DMS114 treated with DMSO at 0.1 percent for 48 hours (cell line): ENCODE measurements around the gene AGAP1.
A peak's percentile ranks its signal among the peaks of the same experiment; 100 is the strongest.

Source experiments
- DNase-seq: peaks from one replicate; lab custom pipeline; 2025; ENCODE audit not compliant: unreplicated experiment; lab: John Stamatoyannopoulos, UW

AGAP1 gene

DNA sequence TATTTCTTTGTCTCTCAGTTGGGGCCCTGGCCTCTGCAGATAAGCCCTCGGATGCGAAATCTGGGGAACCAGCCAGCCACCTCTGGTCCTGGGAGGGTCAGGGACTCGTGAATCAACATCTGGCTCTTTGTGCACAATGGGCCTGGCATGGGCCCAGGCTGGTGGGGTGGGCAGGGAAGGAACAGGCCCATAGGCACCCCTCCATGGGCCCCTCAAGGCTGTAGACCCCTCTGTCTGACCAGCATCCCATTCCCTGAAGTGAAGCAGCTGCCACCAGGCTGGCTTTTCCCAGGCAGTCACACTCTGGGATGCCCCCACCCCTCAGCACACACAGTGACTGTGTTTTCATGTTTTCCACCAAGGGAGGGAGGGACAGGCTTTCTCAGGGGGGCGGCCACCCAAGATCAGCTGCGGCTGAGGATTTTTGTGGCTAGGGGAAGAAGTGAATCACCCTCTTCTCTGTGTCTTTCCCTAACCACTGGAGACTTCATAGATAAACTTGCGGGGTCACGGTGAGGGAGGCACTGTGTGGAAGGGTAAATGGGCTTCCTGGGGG lies 166.0 kb downstream of the AGAP1 start:
- no peak for DNase-seq

DNA sequence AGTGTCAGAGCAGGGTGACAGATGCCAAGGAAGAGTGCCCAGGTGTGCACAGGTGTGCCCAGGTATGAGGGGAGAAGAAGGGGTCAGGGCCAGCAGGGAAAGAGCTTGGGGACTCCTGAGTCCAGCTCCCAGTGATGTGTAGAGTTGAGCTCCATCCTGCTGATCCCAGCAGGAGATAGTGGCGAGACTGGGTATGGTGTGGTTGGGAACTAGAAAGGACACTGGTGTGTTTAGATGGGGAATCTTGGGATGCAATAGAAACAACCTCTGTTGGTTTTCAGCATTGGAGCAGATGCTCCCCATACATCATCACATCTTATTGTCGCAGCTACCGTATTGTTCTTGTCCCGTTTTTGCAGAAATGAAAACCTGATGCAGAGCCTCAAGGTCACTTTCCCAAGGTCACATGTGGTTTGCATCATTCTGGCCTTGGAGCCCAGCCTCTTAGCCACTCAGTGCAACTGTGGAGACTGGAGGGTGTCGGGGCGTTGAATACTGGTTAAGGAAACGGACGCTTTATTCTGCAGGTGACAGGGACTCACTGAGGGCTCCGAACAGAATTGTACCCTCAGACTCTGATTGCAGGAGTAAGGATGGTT lies 166.7 kb downstream of the AGAP1 start:
- no peak for DNase-seq

DNA sequence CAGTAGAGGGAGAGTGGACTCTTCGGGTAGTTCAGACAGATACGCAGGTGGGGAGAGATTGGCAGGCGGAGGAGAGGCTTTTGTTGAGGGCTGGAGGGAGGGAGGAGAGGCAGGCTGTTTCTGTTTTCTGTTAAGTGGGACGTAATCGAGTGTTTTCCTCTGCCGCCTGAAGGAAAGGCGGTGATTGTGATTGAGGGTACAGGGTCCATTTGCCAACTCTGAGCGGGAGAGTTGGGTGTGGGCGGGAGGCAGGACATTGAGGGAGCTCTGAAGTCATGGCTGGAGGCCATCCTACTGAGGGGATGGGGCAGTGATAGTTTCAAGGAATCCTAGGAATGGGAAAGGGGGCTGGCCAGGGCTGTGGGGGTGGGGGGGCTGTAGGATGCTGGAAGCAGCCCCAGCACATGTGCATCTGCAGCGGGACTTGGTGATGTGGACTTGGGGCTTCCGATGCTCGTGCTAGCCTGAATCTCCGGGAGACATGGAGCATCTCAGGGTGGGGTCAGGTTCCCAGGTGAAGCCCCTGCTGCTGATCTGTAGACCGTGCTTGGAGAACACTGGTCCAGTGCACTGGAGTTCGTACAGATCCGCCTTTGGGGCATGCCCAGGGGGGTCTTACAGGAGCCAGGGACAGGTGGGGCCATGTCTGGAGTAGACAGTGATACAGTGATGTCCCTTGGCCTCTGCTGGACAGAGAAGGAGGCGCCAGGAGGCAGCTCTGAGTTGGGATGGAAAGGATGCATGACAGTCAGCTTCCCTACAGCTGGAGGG lies 167.5 kb downstream of the AGAP1 start:
- no peak for DNase-seq

DNA sequence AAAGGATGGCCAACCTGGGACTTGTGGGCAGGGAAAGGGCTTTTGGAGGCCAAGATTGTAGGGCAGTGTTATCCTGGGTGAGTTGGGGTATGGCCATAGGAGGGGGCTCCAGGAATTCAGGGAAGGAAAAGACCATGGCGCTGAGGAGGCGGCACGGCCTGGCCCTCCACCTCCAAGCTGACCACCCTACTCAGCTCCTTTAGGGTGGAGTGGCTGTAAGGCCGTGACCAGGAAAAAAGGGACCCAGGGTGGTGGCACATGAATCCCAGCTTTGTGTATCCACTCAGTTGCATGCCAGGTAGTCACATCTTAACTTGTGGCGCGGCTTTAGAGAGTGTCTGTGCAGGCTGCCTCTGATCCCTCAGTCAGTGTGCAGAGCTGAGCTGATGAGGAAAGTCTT lies 168.1 kb downstream of the AGAP1 start:
- no peak for DNase-seq

DNA sequence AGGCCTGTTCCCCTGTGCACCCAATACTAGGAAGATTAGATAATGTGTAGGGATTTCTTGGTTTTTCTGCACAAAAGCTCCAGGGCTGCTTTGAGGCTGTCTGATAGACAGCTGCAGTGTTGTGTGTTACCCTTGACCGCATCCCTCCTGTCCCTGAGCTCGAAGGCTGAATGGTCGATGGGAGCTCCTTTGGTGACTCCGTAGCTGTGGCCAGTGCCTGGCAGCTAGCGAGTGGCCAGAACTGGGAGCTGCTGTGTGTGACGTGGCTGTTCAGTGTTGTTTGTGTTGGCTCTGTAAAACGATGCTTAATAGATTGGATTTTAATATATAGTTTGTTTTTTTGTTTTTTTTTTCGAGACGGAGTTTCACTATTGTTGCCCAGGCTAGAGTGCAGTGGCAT lies 170.0 kb downstream of the AGAP1 start:
- no peak for DNase-seq

DNA sequence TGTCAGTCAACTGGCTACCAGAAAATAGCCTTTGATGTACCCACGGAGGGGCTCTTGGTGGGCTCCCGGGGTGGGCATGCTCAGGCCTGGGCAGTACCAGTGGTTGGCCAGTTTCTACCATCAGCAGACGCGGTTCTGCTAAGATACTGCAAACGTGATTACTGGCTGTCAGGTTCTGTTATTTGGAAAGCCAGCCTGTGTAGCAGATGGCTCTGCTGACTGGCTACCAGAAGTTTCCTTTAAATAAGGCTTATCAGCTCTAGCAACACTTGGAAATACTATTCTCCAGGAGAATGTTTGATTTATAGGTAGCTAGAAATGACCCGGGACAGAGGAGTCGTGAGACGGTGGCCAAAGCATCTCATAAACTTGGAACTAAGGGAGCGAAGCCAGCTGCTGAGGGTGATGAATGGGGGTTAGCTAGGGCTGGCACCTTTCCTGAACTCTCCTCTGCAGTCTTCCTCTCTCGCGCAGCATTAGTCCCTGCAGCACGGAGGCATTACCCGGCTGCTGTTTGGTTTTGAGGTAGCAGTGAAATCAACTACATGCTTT lies 171.9 kb downstream of the AGAP1 start:
- no peak for DNase-seq

DNA sequence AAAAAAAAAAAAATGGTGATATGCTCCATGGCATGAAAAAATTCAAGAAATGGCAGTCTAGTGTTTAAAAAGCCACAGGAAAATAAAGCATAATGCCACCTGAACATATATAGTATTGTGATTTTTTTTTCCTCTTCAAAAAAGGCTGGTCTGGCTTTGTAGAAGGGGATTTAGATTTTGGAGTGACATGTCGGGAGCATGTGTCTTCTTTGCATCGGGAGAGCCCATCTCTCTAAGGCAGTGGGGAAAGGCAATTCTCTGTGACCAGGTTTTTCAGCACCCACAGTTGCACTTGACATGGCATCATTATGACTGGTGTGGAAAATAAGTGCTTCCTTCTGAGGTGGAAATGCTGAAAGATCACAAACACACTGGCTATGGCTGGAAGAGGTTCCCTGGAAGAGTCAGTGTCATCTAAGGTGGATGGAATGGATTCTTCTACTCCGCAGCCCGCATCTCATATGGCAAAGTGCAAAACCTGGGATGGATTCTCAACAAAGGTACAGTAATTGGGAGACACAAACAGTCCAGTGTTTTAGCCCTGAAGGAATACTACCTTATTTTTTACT lies 172.5 kb downstream of the AGAP1 start:
- peak; percentile 66 for DNase-seq

DNA sequence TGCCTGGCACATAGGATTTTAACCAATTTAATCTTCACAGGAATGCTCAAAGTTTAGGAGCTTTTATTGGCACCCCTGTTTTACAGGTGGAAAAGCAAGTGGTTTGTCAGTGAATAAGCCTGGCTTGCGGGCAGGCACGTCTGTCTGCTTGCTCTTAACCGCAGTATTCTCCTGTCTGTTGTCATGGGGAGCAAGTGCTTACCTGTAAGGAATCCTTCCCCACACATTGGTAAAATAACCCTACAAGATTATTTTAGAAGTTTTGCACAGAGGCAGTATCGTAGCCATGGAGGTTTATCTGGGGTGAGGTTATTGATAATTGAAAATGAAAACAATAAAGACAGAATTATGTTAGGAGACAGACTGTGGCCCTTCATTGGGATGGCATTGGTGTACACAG lies 174.9 kb downstream of the AGAP1 start:
- DNase-seq = no peak

DNA sequence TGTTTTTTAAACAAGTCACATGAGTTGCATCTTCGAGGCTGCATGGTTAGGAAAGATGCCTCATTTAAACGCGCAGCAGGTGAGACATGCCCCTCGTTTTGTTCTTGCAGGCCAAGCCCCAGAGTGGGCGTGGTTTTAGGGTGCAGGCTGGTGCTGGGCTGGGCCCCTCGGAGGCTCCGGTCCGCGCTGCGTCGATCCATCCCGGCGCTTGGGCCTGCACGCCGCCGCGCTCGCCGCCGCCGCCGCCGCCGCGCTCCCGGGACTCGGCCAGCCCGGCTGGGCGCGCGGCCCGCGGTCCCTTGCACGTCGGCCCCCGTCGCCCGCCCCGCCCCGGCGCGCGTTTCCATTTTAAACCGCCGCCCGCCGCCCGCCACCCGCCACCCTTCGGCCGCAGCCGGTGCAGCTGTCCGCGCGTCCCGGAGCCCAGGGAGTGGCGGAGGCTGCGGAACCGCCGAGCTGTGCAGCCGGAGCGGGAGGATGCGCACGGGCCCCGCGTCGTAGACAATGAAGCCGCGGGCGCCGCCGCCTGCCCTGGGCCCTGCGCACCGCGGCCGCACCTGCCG lies 175.5 kb downstream of the AGAP1 start:
- DNase-seq = peak; percentile 37

DNA sequence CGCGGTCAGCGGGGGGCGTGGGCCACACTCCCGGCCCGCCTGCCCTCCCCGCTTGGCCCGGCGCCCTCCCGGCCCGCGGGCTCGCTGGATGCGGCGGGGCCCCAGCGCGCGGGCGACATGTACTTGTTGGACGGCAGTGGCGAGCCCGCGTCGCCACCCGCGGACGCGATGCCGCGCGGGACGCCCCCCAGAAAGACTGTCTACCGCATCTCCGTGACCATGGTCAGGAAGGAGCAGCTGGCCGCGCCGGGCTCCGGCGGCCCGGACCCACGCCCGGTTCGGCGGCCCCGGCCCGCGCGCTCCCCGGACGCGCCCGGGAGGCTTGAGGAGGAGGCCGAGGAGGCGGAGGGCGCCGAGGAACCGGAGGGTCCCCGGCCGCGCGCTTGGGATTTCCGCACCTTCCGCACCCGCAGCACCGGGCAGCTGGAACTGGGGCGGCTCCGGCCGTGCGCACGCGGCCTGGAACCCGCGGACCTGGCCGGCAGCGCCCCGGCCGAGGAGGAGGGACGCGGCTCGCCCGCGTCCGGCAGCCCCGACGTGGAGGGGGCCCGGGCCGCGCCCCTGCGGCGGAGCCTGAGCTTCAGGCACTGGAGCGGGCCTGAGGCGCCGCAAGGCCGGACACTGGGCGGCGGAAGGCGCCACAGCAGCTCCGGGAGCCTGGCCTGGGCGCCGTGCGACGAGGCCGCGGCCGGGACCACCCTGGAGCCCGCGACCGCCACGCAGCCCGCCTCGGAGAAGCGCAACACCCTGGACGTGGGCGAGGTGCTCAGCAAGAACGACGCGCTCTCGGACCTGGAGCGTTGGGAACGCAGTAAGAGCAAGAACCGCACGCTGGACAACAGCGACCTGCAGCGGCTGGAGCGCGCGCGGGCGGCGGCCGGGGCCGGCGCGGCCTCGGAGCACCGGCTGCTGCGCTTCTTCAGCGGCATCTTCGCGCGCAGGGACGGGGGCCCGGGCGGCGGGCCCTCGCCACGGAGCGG lies 176.4 kb downstream of the AGAP1 start:
- no peak for DNase-seq

DNA sequence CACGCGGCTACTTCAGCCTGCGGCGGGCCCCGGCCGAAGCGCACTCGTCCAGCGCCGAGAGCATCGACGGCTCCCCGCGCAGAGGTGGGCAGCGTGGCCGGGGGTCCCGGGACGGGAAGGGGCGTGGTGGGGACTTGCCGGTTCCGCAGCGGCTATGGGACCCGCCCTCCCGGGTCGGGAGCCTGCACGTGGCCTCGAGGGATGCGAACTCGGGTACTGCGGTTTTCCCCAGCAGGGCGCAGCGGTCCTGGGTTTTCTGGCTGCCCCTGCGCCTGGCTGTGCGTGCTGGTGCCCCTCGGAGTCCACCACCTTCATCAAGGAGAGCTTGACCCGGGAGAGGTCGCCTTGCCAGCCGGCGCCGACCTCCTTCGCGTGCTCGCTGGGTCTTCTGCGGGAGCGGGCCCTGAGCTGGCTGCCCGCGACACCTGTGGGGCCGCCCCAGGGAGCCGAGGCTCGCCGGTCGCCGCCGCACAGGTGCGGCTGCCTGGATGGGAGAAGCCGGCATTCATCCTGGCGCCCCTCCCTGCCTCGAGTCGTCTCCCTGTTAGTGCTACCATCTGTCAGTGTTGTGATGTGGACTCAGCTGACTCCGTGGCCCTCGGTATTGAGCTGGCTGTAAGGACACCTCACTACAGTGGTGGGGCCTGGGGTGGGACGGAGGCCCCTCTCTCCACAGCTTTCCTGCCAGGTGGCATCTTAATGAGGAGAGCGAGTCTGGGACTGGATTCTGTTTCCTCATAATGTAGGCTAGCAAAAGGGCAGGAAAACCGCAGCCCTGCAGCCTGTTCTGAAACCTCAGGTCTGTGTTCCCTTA lies 177.3 kb downstream of the AGAP1 start:
- no peak for DNase-seq

DNA sequence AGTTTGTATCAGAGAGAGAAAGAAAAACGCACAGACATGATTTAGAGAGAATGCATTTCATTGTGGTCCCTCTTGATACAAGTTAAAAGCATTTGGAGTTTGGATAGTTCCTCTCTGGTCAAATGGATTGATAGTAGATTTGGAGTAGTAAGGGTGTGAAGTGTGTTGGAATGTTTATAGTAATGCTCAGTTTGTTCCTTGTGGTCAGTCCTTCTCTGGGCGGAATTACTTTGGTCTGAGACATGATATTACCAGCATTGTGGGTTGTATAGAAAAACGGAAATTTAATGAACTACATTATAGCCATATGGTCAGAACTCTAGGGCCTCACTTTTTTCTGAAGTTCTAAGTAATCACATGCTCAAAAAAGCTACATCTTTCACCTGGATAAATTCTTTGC lies 178.9 kb downstream of the AGAP1 start:
- no peak for DNase-seq

DNA sequence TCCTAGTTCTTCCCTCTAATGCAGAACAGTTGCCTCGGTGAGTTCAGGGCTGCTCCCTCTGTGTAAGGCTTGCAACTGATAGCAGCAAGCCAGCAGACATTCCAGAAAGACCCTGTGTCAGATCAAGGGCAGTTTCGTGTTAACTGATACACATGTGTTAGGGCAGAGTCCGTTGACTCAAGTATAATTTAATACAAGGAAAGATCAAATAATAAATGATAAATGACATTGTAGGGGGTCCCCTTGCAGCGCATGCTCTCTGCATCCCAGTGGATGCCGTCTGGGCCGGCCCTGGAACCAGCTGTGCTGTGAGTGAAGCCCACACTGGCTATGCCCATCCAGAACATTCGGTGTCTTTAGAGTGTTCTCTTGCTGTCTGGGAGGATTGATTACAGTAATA lies 180.3 kb downstream of the AGAP1 start:
- DNase-seq = no peak

DNA sequence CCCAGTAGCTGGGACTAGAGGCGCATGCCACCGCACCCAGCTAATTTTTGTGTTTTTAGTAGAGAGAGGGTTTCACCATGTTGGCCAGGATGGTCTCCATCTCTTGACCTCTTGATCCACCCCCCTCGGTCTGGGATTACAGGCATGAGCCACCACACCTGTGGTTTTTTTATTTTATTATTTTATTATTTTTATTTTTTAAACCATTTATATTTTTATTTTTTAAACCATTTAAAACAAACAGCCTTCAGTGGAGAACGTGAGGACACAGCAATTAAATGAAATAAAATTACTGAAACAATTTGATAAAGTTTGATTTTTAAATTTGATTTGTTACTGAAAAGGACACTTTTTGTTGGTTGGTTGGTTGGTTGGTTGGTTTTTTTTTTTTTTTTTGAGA lies 181.0 kb downstream of the AGAP1 start:
- no peak for DNase-seq

DNA sequence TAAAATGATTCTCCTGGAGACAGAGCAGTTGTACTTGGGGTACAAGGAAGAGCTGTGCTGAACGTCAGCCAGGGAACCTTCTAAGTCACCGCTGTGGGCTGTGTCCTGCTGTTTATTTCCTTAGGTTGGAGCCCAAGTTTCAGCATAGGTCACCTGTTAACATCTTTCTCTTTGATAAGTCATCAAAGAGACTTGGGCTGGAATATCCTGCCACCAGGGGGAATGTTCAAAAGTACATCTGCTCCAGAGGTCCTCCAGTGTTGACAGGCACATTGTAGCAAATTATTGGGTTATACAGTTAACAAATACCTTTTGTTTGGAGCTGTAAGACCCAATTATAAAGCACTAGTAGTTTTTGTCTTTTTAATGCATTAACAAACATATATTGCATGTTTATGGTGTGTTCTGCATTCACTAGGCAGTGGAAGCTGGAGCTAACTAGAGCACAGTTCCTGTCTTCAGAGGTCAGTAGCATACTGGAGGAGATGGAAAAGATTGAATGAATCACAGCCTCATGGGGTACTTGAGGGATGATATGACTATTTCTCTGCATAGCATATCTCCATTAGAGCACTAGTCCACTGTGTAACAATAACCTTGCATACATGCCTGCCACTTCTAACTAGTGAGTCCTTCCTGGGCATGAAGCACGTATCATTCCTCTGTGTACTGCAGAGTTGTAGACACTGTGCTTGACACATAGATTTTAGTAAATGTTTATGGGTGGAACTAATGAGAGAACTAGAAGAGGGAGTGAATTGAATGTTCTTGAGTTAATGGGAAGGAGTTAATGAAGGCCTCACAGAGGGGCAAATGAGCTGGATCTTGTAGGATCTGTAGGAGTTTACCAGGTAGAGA lies 182.1 kb downstream of the AGAP1 start:
- no peak for DNase-seq

DNA sequence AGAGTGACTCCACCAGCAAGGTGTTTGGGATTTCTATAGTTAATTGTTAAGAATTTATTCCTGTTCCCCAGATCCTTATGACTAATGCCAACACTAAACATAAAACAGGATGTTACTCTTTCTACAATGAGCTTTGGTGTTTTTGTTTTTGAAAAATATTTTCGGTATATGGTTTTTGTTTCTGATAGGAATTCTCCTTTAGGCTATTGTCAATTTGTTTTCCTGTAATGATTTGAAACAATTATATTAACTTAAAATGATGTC lies 182.6 kb downstream of the AGAP1 start:
- DNase-seq = no peak

DNA sequence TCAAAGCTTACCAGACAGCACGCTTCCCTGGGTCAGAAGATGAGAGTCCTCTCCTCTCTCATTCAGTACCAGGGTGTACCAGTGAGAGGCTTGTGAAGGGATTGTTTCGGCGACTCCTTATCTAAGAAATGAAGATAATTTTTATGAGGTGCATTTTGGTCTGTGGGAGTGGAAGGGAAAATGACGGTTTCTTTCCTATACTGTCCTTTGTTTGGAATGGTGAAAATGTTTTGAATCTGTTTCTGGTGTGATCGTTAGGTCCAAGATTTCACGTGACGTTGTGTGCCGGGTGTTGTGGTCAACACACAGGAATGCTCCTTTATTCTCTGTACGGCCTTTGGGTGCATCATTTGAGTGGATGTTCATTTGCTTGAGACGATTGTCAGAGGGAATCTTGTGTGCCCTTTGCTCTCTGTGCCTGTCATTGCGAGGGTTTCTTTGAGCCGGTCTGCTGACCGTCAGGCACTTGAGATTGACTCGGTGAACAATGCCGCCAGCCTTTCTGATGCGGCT lies 183.5 kb downstream of the AGAP1 start:
- DNase-seq = no peak

DNA sequence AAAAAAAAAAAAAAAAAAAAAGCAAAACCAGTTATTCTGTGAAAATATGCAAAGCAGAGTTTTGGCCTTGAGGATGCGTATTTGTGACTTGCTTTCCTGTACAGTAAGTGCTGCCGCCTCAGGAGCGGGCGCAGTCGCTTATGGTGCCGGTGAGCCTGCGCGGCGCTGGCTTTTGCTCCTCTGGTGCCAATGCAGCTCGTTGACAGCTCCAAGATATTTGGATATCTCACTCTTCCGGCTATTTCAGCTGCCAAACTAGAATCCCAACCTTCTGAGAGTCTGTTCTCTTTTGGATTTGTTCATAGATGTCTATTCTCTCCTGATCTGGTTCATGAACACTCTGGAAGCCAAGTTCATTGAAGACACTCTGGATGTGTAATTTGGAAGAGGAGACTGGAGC lies 184.1 kb downstream of the AGAP1 start:
- no peak for DNase-seq

DNA sequence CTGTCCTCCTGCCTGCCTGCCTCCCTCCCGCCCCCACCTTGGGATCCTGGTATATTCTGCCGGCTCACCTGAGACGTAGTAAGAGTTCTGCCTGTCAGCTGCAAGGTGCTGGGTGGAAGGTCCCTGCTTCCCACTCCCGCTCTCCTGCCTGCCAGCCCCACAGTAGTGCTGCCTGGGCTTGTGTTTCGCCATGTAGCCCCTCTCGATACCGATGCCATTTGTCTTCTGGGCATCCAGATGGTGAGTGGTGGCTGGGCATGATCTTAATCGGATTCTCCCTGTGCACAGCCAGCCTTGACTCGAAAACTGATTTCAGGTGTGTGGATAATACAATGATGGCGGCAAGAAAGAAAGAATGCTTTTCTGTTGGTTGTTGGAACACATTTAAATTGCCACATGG lies 184.9 kb downstream of the AGAP1 start:
- DNase-seq = no peak
